Tibial nerve (tissue), 4 donors: ENCODE results near the gene C1orf141.

Experiments used
- CTCF ChIP-seq, 5 experiments: fragments of 200-600 bp in 3 of 5; fragments of 450-650 bp in 2 of 5; sonication (generic) in 3 of 5; IDR thresholded peaks; one replicate each; pipeline ENCODE4 v1.5.1; 2016 to 2019; ENCODE audit warnings: antibody characterized with exemption in 5 of 5, mild to moderate bottlenecking in 3 of 5, moderate library complexity in 2 of 5
- EP300 ChIP-seq, 2 donors: sonication (generic); formaldehyde crosslinking; IDR thresholded peaks; one replicate each; pipeline ENCODE4 v1.6.1; 2017; ENCODE audit warnings: antibody characterized with exemption in 2 of 2, mild to moderate bottlenecking in 1 of 2
- POLR2A ChIP-seq, 2 donors: fragments of 450-650 bp; IDR thresholded peaks; one replicate each; pipeline ENCODE4 v1.6.1; 2017; ENCODE audit warnings: antibody characterized with exemption in 2 of 2, mild to moderate bottlenecking in 2 of 2, moderate library complexity in 2 of 2

- TF ChIP-seq CTCF (IDR thresholded peaks at IDR 0.05) = no peak
- no peak for TF ChIP-seq POLR2A (IDR thresholded peaks at IDR 0.05)
- no peak for TF ChIP-seq EP300 (IDR thresholded peaks at IDR 0.05)
These were observed 24.4 kb downstream of the C1orf141 start for GRCh38 chr1:67110352-67110751.
